K562 (cell line): ENCODE results near the gene SPAM1. TPM values are rescaled to one million over a fixed set of nuclear protein-coding genes. Genes with fewer than 3 reads are reported as not detected.

ENCODE experiments used
- polyA plus RNA-seq, 8 experiments: library from polyadenylated mRNA; depleted of rRNA in 4 of 8; stranded (reverse) in 5 of 8; unstranded in 3 of 8; fragments of >200 nt; fragmentation: Nextera tagmentation in 2 of 8; fragmentation: Illumina TruSeq in 1 of 8; extraction: Ambion mirVana in 2 of 8; extraction: Trizol in 1 of 8; gene quantifications; 2 replicates each; pipeline versions ENCODE4 v1.2.1 to v1.2.3, GENCODE V29; 2011 to 2014; ENCODE audit warnings: inconsistent platforms in 1 of 8, missing spikeins in 1 of 8
- total RNA-seq, 7 experiments: library from RNA; depleted of rRNA in 6 of 7; stranded (reverse); fragments of >200 nt in 6 of 7; fragmentation: Illumina TruSeq in 2 of 7; extraction: Trizol in 2 of 7; gene quantifications; 2 replicates each; pipeline versions ENCODE4 v1.2.1 to v1.2.3, GENCODE V29; 2011 to 2021; ENCODE audit warnings: low replicate concordance in 1 of 7
- TF ChIP-seq, protein P1 (sequence below): fragments of 450-650 bp; IDR thresholded peaks from 2 replicates; pipeline ENCODE4 v1.6.1; 2016; ENCODE audit warnings: mild to moderate bottlenecking, moderate library complexity

Gene SPAM1
- total and polyA plus RNA-seq, 9 of the 15 experiments (the other 6 are each of a cell fraction or from before 2014, with no cell fraction given), result not detected

GRCh38 chr7:123918309-123918708 lies 6.7 kb upstream of the SPAM1 start (continued):
- TF ChIP-seq, protein P1, sequence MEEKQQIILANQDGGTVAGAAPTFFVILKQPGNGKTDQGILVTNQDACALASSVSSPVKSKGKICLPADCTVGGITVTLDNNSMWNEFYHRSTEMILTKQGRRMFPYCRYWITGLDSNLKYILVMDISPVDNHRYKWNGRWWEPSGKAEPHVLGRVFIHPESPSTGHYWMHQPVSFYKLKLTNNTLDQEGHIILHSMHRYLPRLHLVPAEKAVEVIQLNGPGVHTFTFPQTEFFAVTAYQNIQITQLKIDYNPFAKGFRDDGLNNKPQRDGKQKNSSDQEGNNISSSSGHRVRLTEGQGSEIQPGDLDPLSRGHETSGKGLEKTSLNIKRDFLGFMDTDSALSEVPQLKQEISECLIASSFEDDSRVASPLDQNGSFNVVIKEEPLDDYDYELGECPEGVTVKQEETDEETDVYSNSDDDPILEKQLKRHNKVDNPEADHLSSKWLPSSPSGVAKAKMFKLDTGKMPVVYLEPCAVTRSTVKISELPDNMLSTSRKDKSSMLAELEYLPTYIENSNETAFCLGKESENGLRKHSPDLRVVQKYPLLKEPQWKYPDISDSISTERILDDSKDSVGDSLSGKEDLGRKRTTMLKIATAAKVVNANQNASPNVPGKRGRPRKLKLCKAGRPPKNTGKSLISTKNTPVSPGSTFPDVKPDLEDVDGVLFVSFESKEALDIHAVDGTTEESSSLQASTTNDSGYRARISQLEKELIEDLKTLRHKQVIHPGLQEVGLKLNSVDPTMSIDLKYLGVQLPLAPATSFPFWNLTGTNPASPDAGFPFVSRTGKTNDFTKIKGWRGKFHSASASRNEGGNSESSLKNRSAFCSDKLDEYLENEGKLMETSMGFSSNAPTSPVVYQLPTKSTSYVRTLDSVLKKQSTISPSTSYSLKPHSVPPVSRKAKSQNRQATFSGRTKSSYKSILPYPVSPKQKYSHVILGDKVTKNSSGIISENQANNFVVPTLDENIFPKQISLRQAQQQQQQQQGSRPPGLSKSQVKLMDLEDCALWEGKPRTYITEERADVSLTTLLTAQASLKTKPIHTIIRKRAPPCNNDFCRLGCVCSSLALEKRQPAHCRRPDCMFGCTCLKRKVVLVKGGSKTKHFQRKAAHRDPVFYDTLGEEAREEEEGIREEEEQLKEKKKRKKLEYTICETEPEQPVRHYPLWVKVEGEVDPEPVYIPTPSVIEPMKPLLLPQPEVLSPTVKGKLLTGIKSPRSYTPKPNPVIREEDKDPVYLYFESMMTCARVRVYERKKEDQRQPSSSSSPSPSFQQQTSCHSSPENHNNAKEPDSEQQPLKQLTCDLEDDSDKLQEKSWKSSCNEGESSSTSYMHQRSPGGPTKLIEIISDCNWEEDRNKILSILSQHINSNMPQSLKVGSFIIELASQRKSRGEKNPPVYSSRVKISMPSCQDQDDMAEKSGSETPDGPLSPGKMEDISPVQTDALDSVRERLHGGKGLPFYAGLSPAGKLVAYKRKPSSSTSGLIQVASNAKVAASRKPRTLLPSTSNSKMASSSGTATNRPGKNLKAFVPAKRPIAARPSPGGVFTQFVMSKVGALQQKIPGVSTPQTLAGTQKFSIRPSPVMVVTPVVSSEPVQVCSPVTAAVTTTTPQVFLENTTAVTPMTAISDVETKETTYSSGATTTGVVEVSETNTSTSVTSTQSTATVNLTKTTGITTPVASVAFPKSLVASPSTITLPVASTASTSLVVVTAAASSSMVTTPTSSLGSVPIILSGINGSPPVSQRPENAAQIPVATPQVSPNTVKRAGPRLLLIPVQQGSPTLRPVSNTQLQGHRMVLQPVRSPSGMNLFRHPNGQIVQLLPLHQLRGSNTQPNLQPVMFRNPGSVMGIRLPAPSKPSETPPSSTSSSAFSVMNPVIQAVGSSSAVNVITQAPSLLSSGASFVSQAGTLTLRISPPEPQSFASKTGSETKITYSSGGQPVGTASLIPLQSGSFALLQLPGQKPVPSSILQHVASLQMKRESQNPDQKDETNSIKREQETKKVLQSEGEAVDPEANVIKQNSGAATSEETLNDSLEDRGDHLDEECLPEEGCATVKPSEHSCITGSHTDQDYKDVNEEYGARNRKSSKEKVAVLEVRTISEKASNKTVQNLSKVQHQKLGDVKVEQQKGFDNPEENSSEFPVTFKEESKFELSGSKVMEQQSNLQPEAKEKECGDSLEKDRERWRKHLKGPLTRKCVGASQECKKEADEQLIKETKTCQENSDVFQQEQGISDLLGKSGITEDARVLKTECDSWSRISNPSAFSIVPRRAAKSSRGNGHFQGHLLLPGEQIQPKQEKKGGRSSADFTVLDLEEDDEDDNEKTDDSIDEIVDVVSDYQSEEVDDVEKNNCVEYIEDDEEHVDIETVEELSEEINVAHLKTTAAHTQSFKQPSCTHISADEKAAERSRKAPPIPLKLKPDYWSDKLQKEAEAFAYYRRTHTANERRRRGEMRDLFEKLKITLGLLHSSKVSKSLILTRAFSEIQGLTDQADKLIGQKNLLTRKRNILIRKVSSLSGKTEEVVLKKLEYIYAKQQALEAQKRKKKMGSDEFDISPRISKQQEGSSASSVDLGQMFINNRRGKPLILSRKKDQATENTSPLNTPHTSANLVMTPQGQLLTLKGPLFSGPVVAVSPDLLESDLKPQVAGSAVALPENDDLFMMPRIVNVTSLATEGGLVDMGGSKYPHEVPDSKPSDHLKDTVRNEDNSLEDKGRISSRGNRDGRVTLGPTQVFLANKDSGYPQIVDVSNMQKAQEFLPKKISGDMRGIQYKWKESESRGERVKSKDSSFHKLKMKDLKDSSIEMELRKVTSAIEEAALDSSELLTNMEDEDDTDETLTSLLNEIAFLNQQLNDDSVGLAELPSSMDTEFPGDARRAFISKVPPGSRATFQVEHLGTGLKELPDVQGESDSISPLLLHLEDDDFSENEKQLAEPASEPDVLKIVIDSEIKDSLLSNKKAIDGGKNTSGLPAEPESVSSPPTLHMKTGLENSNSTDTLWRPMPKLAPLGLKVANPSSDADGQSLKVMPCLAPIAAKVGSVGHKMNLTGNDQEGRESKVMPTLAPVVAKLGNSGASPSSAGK, result peak; percentile 60
